A673 (cell line): Measurements from ENCODE around the gene AQP12A.

Experiments
- CTCF ChIP-seq: fragments of 300-800, 200-600 bp; sonication (generic); conservative IDR thresholded peaks from 2 replicates; pipeline ENCODE4 v1.5.1; 2017; ENCODE audit warnings: low read depth, mild to moderate bottlenecking, antibody characterized with exemption, low read length, moderate library complexity, mixed read lengths
- EZH2 ChIP-seq: fragments of 200-600 bp; sonication (generic); IDR thresholded peaks from 2 replicates; pipeline ENCODE4 v1.6.1; 2017; ENCODE audit warnings: borderline replicate concordance, low read depth, mild to moderate bottlenecking, mixed read lengths, antibody characterized with exemption, low read length; ENCODE audit not compliant: poor library complexity, severe bottlenecking

GRCh38 chr2:240646900-240647502 is 44.7 kb upstream of the AQP12A start:
- no peak for TF ChIP-seq CTCF
- no peak for TF ChIP-seq EZH2
